IMR-90 (cell line): ENCODE results near the gene CAMSAP3.

Source experiments
- BHLHE40 ChIP-seq: fragments of 150-350 bp; IDR thresholded peaks from 2 replicates; pipeline ENCODE4 v1.6.1; 2016; ENCODE audit warnings: mild to moderate bottlenecking, low read depth, low read length
- CEBPB ChIP-seq: IDR thresholded peaks from 2 replicates; pipeline ENCODE4 v1.6.1; 2012; ENCODE audit warnings: low read depth, low read length, improper control_type of control experiment
- CTCF ChIP-seq: conservative IDR thresholded peaks from 2 replicates; pipeline ENCODE4 v1.5.1; 2012; ENCODE audit warnings: mild to moderate bottlenecking, low read depth, low read length, improper control_type of control experiment
- ELK1 ChIP-seq: fragments of 150-350 bp; IDR thresholded peaks from 2 replicates; pipeline ENCODE4 v1.6.1; 2016; ENCODE audit warnings: low read depth, mild to moderate bottlenecking, low read length, moderate library complexity, borderline replicate concordance
- FOS ChIP-seq: fragments of 150-350 bp; IDR thresholded peaks from 2 replicates; pipeline ENCODE4 v1.6.1; 2016; ENCODE audit warnings: low read depth, low read length
- MAFK ChIP-seq: IDR thresholded peaks from 2 replicates; pipeline ENCODE4 v1.6.1; 2012; ENCODE audit warnings: low read depth, low read length, improper control_type of control experiment
- MXI1 ChIP-seq: IDR thresholded peaks from 2 replicates; pipeline ENCODE4 v1.6.1; 2012; ENCODE audit warnings: low read depth, mild to moderate bottlenecking, low read length, moderate library complexity, borderline replicate concordance
- POLR2A ChIP-seq: IDR thresholded peaks from 2 replicates; pipeline ENCODE4 v1.6.1; 2012; ENCODE audit warnings: mild to moderate bottlenecking, low read depth, low read length
- RAD21 ChIP-seq: IDR thresholded peaks from 2 replicates; pipeline ENCODE4 v1.6.1; 2012; ENCODE audit warnings: low read length, improper control_type of control experiment
- USF2 ChIP-seq: fragments of 150-350 bp; IDR thresholded peaks from 2 replicates; pipeline ENCODE4 v1.6.1; 2017; ENCODE audit warnings: mild to moderate bottlenecking, antibody characterized with exemption, low read length, low read depth

GRCh38 chr19:7646426-7646700 lies 50.7 kb downstream of the CAMSAP3 start:
- TF ChIP-seq CTCF = no peak
- no peak for TF ChIP-seq ELK1
- no peak for TF ChIP-seq MXI1
- TF ChIP-seq USF2 = no peak
- no peak for TF ChIP-seq FOS
- TF ChIP-seq POLR2A = no peak
- no peak for TF ChIP-seq MAFK
- no peak for TF ChIP-seq RAD21
- no peak for TF ChIP-seq CEBPB
- TF ChIP-seq BHLHE40 = no peak
